GM04503 (cell line): ENCODE results near the gene COG4.

ENCODE experiments used
- DNase-seq: peaks from one replicate; pipeline ENCODE4 v3.0.0-alpha.2; 2012; ENCODE audit warnings: low read depth

COG4 gene

DNA sequence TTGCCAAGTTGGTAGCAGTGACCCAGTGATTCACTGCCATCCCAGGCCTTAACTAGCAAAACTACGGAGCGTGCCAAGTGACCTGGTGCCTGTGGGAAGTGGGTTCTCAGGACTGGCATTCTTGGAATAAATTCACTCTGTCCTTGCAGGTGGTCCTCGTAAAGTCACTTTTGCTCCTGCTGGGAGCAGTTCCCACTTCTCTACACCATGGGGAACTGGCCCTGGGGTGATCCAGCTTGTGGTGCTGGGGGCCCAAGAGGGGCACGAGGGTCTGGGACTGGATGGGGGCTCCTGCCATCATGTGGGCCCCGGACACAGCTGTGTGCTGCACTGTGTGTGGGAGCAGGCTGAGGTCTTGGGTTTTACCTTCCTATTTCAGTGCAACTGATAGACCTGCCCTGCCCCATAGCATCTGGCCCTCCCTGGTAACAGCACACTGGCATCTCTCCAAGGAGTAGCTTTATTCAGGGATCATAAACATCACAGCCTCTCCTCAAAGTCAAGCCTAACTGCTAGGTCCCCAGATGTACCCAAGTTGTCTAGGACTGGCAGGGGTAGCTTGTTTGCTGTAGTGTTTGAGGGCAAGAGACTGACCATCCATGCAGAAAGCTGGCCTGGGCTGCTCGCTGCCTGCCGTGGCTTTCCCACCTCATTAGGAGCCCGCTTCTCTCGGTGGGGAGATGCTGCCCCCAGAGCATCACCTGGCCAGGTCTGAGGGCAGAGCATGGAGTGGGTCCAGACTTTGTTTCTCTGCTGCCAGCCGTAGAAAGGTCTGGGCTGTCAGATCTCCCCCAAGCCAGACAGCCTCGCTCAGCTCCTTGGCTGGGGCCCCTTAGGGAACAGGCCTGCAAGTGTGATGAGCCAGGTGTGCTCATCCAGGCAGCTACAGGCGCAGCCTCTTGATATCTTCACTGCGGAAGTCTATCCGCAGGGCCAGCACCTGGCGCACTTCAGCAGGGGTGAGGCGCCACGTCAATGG is 42.9 kb downstream of the COG4 start:
- no peak for DNase-seq

DNA sequence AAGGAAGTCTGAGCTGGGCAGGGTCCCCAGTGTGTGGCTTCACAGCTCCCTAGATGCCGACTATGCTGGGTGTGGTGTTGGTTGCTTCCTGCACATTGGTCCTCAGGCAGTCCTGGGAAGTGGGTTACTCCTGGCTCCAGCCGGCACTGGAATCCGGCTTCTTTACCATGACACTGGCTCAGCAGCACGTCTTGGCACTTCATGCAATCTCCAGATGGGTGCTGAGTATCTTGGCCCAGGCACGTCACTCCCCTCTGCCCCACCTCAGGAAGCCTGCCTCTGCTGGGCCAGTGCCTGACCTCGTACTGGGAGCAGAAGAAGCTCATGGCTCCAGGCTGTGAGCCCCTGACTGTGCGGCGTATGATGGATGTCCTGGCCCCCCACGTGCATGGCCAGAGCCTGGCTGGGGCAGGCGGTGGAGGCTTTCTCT is 44.4 kb downstream of the COG4 start:
- no peak for DNase-seq

DNA sequence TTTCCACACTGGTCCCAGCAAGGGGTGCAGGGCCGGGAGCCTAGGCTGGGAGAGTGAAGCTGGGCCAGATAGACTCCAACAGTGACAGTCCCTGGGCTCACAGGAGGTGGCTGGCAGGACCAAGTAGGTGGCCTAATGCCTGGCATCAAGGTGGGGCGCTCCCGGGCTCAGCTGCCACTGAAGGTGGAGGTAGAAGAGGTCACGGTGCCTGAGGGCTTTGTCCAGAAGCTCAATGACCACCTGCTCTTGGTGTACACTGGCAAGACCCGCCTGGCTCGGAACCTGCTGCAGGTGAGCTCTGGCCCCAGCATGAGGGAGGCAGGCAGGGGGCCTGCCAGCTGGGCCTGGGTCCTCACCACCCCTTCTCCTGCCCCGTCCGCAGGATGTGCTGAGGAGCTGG is 45.2 kb downstream of the COG4 start:
- no peak for DNase-seq

GRCh38 chr16:70476272-70477020 is 46.9 kb downstream of the COG4 start:
- DNase-seq: peak; percentile 59

DNA sequence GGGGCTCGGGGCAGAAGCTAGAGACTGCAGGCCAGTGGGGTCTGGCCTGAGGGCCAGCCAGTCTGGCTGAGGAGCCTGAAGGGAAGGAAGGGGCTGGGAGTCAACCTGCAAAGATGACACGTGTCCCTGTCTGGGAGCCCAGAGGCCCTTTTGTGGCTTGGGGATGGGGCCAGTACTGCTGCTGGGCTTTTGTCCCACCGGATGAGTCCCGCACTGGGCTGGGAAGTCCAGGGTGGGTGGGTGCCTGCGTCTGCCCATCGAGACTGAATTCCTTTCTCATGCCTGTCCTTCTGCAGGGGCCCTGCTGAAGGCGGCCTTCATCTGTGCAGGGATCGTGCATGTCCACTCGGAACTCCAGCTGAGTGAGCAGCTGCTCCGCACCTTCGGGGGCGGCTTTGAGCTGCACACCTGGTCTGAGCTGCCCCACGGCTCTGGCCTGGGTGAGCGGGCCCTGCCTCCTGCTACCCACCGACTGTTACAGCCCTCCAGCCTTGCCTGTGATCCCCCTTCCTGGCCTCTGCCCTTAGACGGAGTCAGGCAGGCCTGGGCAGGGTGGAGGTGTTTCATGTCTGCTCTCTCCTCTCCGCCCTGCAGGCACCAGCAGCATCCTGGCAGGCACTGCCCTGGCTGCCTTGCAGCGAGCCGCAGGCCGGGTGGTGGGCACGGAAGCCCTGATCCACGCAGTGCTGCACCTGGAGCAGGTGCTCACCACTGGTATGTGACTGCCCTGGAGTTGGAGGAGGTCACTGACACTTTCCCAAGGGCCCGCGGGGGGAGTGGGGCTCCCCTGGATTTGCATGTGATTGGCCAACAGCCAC is 48.1 kb downstream of the COG4 start:
- DNase-seq: no peak

- DNase-seq: no peak
Observed at GRCh38 chr16:70474320-70475053, 48.9 kb downstream of the COG4 start.

GRCh38 chr16:70473446-70474319 is 49.7 kb downstream of the COG4 start:
- no peak for DNase-seq

DNA sequence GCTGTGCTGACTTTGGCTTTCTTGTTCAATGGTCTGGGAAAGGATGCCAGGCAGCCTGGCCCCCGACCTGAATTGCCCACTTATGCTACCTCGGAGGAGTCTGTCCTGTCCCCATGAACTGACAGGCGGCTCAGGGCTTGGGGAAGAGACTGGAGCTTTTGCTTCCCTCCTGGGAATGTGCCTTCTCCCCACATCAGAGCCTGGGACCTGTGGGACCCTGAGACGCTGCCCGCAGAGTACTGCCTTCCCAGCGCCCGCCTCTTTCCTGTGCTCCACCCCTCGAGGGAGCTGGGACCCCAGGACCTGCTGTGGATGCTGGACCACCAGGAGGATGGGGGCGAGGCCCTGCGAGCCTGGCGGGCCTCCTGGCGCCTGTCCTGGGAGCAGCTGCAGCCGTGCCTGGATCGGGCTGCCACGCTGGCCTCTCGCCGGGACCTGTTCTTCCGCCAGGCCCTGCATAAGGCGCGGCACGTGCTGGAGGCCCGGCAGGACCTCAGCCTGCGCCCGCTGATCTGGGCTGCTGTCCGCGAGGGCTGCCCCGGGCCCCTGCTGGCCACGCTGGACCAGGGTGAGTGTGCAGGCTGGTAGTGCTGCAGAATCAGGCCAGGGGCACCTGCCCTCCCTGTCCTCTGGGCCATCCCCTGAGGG is 50.4 kb downstream of the COG4 start:
- no peak for DNase-seq

DNA sequence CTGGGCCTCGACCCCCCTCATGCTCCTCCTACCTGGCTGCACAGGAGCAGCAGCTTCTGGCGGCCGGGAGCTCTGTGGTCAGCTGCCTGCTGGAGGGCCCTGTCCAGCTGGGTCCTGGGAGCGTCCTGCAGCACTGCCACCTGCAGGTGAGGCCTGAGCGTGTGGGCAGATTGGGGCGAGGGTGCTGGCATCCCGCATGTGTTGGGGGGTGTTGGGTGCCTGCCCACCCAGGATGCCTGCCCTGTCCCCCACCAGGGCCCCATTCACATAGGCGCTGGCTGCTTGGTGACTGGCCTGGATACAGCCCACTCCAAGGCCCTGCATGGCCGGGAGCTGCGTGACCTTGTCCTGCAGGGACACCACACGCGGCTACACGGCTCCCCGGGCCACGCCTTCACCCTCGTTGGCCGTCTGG is 52.4 kb downstream of the COG4 start:
- no peak for DNase-seq

- DNase-seq: no peak
Observed at GRCh38 chr16:70470141-70470926, 53.0 kb downstream of the COG4 start.

DNA sequence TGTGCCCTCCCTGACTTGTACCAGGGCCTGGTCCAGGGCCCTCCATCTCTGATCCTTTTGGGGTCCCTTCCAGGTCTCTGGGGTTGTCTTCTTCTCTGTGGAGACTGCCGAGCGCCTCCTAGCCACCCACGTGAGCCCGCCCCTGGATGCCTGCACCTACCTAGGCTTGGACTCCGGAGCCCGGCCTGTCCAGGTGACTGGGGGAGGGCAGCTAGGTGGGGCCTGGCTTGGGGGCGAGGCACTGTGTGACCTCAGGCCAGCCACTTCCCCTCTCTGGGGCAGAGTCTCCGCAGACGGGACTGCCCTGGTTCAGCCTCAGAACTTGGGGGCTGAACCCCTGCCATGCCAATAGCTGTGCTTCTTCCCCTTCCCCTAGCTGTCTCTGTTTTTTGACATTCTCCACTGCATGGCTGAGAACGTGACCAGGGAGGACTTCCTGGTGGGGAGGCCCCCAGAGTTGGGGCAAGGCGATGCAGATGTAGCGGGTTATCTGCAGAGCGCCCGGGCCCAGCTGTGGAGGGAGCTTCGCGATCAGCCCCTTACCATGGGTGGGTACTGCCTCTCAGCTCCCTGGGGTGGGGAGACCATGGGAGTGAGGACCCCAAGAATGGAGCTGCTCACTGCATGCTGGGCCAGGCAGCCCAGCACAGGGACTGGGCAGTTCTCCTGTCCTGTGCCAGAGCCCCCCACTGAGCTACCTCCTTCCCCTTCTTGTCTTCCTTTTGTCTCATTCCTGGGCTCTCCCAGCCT is 54.4 kb downstream of the COG4 start:
- no peak for DNase-seq

DNA sequence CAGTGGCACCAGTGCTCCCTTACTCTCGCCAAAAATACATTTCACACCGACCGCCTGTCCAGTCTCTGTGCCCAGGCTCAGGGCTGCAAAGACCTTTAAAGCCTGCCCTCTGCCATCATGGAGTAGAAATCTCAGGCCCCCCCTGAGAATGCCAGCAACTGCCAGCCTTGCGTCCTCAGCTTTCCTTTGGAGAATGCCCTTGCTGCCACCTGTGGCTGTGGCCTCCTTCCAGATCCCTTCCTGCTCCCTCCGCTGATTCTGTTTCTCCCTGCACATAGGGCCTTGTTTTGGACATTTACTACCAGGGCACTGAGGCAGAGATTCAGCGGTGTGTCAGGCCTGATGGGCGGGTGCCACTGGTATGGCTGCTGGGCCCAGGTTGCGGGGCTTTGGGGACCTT is 55.7 kb downstream of the COG4 start:
- no peak for DNase-seq

DNA sequence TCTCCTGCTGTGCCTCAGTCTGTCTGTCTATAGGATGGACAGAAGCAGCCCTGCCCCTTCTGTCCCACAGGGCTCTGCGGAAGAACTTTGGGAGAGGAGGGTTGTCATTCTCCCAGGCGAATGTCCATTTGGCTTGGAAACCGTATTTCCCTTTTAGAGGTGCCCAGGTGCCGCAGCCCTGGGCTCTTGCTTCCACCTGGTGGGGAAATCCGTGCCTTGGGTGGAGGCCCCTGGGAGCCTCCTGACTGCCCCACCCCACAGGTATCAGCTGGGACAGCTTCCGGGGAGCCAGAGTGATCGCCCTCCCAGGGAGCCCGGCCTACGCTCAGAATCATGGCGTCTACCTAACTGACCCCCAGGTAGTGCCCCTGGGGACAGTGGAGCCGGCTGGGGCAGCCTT is 56.2 kb downstream of the COG4 start:
- DNase-seq: no peak

DNA sequence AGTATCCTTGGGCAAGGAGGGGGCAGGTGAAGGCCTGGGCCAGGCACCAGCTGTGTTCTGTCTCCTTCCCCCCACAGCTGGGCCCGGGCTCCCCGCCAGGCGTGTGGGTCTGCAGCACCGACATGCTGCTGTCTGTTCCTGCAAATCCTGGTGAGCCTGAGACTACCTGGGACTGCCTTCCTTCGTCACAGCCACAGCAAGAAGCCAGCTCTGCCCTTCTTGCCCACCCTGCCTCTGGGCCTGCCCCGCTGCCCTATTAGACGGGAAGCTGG is 56.6 kb downstream of the COG4 start:
- DNase-seq: no peak

DNA sequence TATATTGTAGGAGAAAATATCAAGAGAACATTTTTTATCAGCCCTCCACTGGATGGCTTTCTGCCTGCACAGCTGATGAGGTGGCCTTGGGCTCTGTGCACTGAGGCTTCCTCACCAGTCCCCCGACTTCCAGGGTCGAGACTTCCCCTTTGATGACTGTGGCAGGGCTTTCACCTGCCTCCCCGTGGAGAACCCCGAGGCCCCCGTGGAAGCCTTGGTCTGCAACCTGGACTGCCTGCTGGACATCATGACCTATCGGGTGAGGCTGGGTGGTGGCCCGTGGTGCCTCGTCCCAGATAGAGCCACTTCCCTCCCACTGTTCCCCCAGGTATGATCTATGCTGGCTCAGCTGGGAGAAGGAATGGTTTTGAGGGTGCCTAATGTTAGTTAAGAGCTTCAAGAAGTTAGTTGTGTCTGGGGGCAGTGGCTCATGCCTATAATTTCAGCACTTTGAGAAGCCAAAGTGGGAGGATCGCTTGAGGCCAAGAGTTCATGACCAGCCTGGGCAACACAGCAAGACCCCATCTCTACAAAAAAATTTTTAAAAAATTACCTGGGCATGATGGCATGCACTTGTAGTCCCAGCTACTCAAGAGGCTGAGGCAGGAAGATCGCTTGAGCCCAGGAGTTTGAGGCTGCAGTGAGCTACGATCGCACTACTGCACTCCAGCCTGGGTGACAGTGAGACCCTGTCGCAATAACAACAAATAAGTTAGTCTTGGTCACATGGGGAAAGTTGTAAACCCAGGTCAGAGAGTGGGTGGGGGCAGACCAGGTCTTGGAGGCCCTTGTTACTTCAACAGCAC is 57.2 kb downstream of the COG4 start:
- DNase-seq: no peak

DNA sequence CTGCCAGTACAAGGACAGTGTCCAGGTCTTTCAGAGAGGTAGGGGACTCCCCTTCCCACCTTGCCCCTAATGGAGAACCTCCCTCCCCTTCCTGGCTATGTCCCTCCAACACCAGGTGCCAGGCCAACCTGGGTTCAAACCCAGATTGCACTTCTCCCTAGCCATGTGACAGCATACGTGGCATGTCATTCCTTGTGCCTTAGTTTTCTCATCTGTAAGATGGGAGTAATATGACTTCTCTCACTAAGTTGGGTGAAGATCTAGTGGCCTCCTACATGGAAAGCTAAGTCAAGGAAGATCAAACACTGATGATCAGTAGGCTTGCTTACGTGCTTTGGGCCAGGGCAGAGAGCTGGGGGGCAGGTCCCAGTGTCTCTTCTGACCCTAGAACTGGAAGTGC is 60.1 kb downstream of the COG4 start:
- no peak for DNase-seq

- no peak for DNase-seq
Observed at GRCh38 chr16:70460737-70461261, 62.6 kb downstream of the COG4 start.
